Measurements from ENCODE around the gene FZR1.
"Not testable (repeated sequence)": the region's sequence is repeated elsewhere in the genome, so short reads cannot be mapped to it uniquely, and the experiment has no call there.

FZR1 gene

GRCh38 chr19:3497757-3498520 is 8.2 kb upstream of the FZR1 start:
- no peak for DNase-seq

GRCh38 chr19:3499738-3500428 is 6.2 kb upstream of the FZR1 start:
- DNase-seq, result no peak

GRCh38 chr19:3500429-3501101 is 5.5 kb upstream of the FZR1 start, which contains the start of gene DOHH:
DOHH (minus strand) TSS chr19:3500674; CDS start chr19:3496814, 3,860 bp downstream.
- peak; percentile 96 for DNase-seq

GRCh38 chr19:3501780-3502179 is 4.3 kb upstream of the FZR1 start:
- no peak for DNase-seq

GRCh38 chr19:3503036-3503572 is 3.0 kb upstream of the FZR1 start:
- DNase-seq, result no peak

GRCh38 chr19:3504735-3505134 is 1.4 kb upstream of the FZR1 start:
- no peak for DNase-seq

- no peak for DNase-seq
These were observed 551 bp downstream of the FZR1 start for GRCh38 chr19:3506384-3507340.

- DNase-seq, result no peak
These were observed 1.4 kb downstream of the FZR1 start for GRCh38 chr19:3507371-3508120.

GRCh38 chr19:3508121-3508661 is 2.1 kb downstream of the FZR1 start:
- not testable (repeated sequence) for DNase-seq

- DNase-seq, result no peak
These were observed 2.8 kb downstream of the FZR1 start for GRCh38 chr19:3508771-3509535.

- DNase-seq, result no peak
These were observed 3.5 kb downstream of the FZR1 start for GRCh38 chr19:3509566-3509989.

- DNase-seq, result no peak
These were observed 4.6 kb downstream of the FZR1 start for GRCh38 chr19:3510727-3511126.

- DNase-seq, result no peak
These were observed 5.6 kb downstream of the FZR1 start for GRCh38 chr19:3511506-3512251.

- no peak for DNase-seq
These were observed 6.6 kb downstream of the FZR1 start for GRCh38 chr19:3512562-3513228.

GRCh38 chr19:3513229-3514140 is 7.4 kb downstream of the FZR1 start:
- DNase-seq, result no peak

- DNase-seq, result no peak
These were observed 8.8 kb downstream of the FZR1 start for GRCh38 chr19:3514930-3515329.

GRCh38 chr19:3515891-3516422 is 9.8 kb downstream of the FZR1 start:
- DNase-seq, result no peak

Data from NCI-H1417 treated with DMSO at 0.1 percent for 48 hours (cell line).